ENCODE results near the gene FGF22. TPM values are rescaled to one million over a fixed set of nuclear protein-coding genes. Genes with fewer than 3 reads are reported as not detected.
A peak's percentile ranks its signal among the peaks of the same experiment; 100 is the strongest.

The FGF22 gene
- total RNA-seq: 1 to 10 TPM in 1 of 4 donors, not detected in 3; 1.4 TPM

- intact Hi-C loops (cut with DNase I; ENCODE audit: low total_unique reads): no loop called here
These were observed at the start of gene FGF22 for GRCh38 chr19:639253-640160. FGF22 (plus strand) TSS chr19:639879; CDS start chr19:639926, 47 bp downstream.

GRCh38 chr19:590396-590745 is 49.3 kb upstream of the FGF22 start:
- TF ChIP-seq POLR2A (IDR thresholded peaks at IDR 0.05): no peak
- TF ChIP-seq CTCF (IDR thresholded peaks at IDR 0.05): no peak
- Histone ChIP-seq H3K4me3 (no peak overlapping the region), H3K27ac (no peak overlapping the region), H3K36me3 (no peaks in the 10 kb centered on the region), H3K4me1 (peaks cover 0 to 14% of the 10 kb centered on the region in 2 donors), H3K9me3 (no peaks in the 10 kb centered on the region), H3K27me3 (peaks cover 16 to 21% of the 10 kb centered on the region in 2 donors)
- DNase-seq: no peak
- intact Hi-C loops (cut with DNase I; ENCODE audit: low total_unique reads): no loop called here

More at GRCh38 chr19:639253-640160, at the start of gene FGF22:
- Histone ChIP-seq H3K4me1 (peaks cover 0 to 16% of the 10 kb centered on the region in 2 donors), H3K27me3 (no peaks in the 10 kb centered on the region), H3K36me3 (no peaks in the 10 kb centered on the region), H3K9me3 (no peaks in the 10 kb centered on the region), H3K27ac (peak within 1 kb of the TSS in 1 of 2 donors; percentile 64), H3K4me3 (peak within 1 kb of the TSS; percentile 21 to 44)
- peak; percentile 91 to 93 for DNase-seq
- TF ChIP-seq CTCF (IDR thresholded peaks at IDR 0.05) (peak in 1 of 4 experiments; percentile 13), POLR2A (IDR thresholded peaks at IDR 0.05) (no peak)

- Histone ChIP-seq H3K27me3 (peaks cover 16 to 21% of the 10 kb centered on the region in 2 donors), H3K27ac (no peak overlapping the region)
These were observed 49.0 kb upstream of the FGF22 start for GRCh38 chr19:590750-591098.

GRCh38 chr19:591099-591958 is 48.4 kb upstream of the FGF22 start:
- H3K4me3 ChIP-seq: no peak overlapping the region
- no peaks in the 10 kb centered on the region for H3K9me3 ChIP-seq
- intact Hi-C loops (cut with DNase I; ENCODE audit: low total_unique reads): no loop called here
- no peaks in the 10 kb centered on the region for H3K36me3 ChIP-seq
- TF ChIP-seq CTCF (IDR thresholded peaks at IDR 0.05): no peak
- no peak for TF ChIP-seq POLR2A (IDR thresholded peaks at IDR 0.05)
- no peak overlapping the region for H3K27ac ChIP-seq
- DNase-seq: peak in 1 of 2 donors; percentile 38
- H3K27me3 ChIP-seq: peaks cover 16 to 21% of the 10 kb centered on the region in 2 donors
- H3K4me1 ChIP-seq: peaks cover 0 to 14% of the 10 kb centered on the region in 2 donors

More at GRCh38 chr19:590750-591098, 49.0 kb upstream of the FGF22 start:
- DNase-seq: no peak
- no peak overlapping the region for H3K4me3 ChIP-seq
- H3K36me3 ChIP-seq: no peaks in the 10 kb centered on the region
- no peaks in the 10 kb centered on the region for H3K9me3 ChIP-seq
- TF ChIP-seq POLR2A (IDR thresholded peaks at IDR 0.05): no peak
- TF ChIP-seq CTCF (IDR thresholded peaks at IDR 0.05): no peak
- intact Hi-C loops (cut with DNase I; ENCODE audit: low total_unique reads): no loop called here
- peaks cover 0 to 14% of the 10 kb centered on the region in 2 donors for H3K4me1 ChIP-seq
